ENCODE measurements around the gene MAD1L1. TPM values are rescaled to one million over a fixed set of nuclear protein-coding genes. Genes with fewer than 3 reads are reported as not detected.

Gene MAD1L1
- total RNA-seq, 2 donors from 2014 or later: 59.1 to 61.4 TPM

DNA sequence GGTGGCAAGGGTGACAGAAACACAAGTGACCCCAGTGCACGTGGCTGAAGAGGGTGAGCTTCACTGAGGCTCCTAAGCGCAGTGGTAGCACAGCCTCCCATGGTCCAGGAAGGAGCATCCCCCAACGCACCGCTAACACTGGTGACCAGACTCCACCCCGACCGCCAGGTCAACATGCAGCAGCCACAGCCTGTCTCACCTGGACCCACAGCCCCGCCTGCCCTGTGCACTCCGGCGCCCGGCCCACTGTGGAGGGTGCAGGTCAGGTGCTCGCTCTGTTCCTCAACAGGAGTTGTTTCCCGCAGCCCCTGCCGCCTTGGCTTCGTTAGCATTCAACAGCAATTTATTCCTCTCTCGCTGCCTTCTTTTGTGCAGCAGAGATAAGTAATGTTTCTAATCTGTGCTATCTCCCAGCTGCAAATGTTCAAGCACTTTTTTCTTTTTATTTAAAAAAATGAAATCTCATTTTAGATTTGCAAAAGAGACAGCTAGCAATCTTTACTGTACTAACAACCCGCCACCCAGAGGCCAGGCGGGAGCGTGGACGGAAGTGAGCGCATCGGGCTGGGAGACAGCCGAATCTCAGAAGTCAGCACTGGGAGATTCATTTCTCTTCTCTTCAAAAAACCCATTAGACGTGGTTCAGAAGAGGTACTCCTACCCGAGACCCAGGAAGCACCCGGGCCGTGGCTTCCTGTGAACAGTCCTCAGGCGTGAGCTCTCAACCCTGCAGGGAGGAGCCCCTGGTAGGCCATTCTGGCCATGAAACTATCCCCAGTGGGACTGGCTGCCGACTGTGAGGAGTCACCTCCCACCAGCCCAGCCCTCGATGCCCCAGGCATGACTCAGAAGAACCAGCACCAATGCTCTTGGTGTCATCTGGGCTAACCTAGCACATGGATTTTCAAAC, 133.4 kb downstream of the MAD1L1 start:
- no peak for DNase-seq
- Mint-ChIP-seq H3K4me1 (peaks cover 10% of the 10 kb centered on the region), H3K27ac (no peak overlapping the region), H3K4me3 (no peak overlapping the region), H3K27me3 (ENCODE audit: insufficient read depth) (no peaks in the 10 kb centered on the region), H3K9me3 (no peaks in the 10 kb centered on the region), H3K36me3 (ENCODE audit: low read depth) (peaks cover 12% of the 10 kb centered on the region)
- Histone ChIP-seq H3K27ac (ENCODE audit: low read depth, low read length) (no peak overlapping the region), H3K27me3 (ENCODE audit: control insufficient read depth, insufficient read depth, low read length, poor library complexity, severe bottlenecking) (no peaks in the 10 kb centered on the region), H3K4me3 (ENCODE audit: low read length) (no peak overlapping the region), H3K36me3 (ENCODE audit: control insufficient read depth, insufficient read depth, low read length) (no peaks in the 10 kb centered on the region), H3K9ac (ENCODE audit: extremely low read depth, low read length, poor library complexity, severe bottlenecking) (no peak overlapping the region), H3K9me3 (ENCODE audit: control insufficient read depth, low read length) (no peaks in the 10 kb centered on the region), H3K4me1 (ENCODE audit: control insufficient read depth, insufficient read depth, low read length) (no peaks in the 10 kb centered on the region)
- TF ChIP-seq, protein P1, sequence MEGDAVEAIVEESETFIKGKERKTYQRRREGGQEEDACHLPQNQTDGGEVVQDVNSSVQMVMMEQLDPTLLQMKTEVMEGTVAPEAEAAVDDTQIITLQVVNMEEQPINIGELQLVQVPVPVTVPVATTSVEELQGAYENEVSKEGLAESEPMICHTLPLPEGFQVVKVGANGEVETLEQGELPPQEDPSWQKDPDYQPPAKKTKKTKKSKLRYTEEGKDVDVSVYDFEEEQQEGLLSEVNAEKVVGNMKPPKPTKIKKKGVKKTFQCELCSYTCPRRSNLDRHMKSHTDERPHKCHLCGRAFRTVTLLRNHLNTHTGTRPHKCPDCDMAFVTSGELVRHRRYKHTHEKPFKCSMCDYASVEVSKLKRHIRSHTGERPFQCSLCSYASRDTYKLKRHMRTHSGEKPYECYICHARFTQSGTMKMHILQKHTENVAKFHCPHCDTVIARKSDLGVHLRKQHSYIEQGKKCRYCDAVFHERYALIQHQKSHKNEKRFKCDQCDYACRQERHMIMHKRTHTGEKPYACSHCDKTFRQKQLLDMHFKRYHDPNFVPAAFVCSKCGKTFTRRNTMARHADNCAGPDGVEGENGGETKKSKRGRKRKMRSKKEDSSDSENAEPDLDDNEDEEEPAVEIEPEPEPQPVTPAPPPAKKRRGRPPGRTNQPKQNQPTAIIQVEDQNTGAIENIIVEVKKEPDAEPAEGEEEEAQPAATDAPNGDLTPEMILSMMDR (conservative IDR thresholded peaks at IDR 0.05): no peak
- WGBS, 2 experiments (ENCODE audit: insufficient coverage in 1 of 2, insufficient read length in 1 of 2): 85 to 89% methylated on average over 22 to 29 of the region's 29 CpGs

- no peaks in the 10 kb centered on the region for H3K27me3 ChIP-seq (ENCODE audit: control insufficient read depth, insufficient read depth, low read length, poor library complexity, severe bottlenecking)
- TF ChIP-seq, protein P1 (conservative IDR thresholded peaks at IDR 0.05): no peak
- Mint-ChIP-seq H3K4me3 (no peak overlapping the region), H3K4me1 (peaks cover 3% of the 10 kb centered on the region), H3K27ac (no peak overlapping the region), H3K36me3 (ENCODE audit: low read depth) (peaks cover 17% of the 10 kb centered on the region), H3K9me3 (no peaks in the 10 kb centered on the region), H3K27me3 (ENCODE audit: insufficient read depth) (no peaks in the 10 kb centered on the region)
- 91 to 99% methylated on average over 10 to 16 of the region's 16 CpGs for WGBS, 2 experiments (ENCODE audit: insufficient coverage in 1 of 2, insufficient read length in 1 of 2)
- H3K4me3 ChIP-seq (ENCODE audit: low read length): no peak overlapping the region
- no peaks in the 10 kb centered on the region for H3K9me3 ChIP-seq (ENCODE audit: control insufficient read depth, low read length)
- H3K27ac ChIP-seq (ENCODE audit: low read depth, low read length): no peak overlapping the region
- H3K36me3 ChIP-seq (ENCODE audit: control insufficient read depth, insufficient read depth, low read length): peaks cover 3% of the 10 kb centered on the region
- no peak overlapping the region for H3K9ac ChIP-seq (ENCODE audit: extremely low read depth, low read length, poor library complexity, severe bottlenecking)
- no peaks in the 10 kb centered on the region for H3K4me1 ChIP-seq (ENCODE audit: control insufficient read depth, insufficient read depth, low read length)
- DNase-seq: no peak
Measured at GRCh38 chr7:2098496-2098895, 134.2 kb downstream of the MAD1L1 start.

GRCh38 chr7:2098056-2098455, 134.7 kb downstream of the MAD1L1 start:
- Mint-ChIP-seq H3K4me1 (peaks cover 3% of the 10 kb centered on the region), H3K4me3 (no peak overlapping the region), H3K9me3 (no peaks in the 10 kb centered on the region), H3K27ac (no peak overlapping the region), H3K36me3 (ENCODE audit: low read depth) (peaks cover 19% of the 10 kb centered on the region), H3K27me3 (ENCODE audit: insufficient read depth) (no peaks in the 10 kb centered on the region)
- no peaks in the 10 kb centered on the region for H3K27me3 ChIP-seq (ENCODE audit: control insufficient read depth, insufficient read depth, low read length, poor library complexity, severe bottlenecking)
- no peak overlapping the region for H3K9ac ChIP-seq (ENCODE audit: extremely low read depth, low read length, poor library complexity, severe bottlenecking)
- no peaks in the 10 kb centered on the region for H3K9me3 ChIP-seq (ENCODE audit: control insufficient read depth, low read length)
- H3K4me1 ChIP-seq (ENCODE audit: control insufficient read depth, insufficient read depth, low read length): no peaks in the 10 kb centered on the region
- no peak overlapping the region for H3K4me3 ChIP-seq (ENCODE audit: low read length)
- WGBS, 2 experiments (ENCODE audit: insufficient coverage in 1 of 2, insufficient read length in 1 of 2): 95 to 98% methylated on average over 17 to 18 of the region's 18 CpGs
- no peak for DNase-seq
- H3K27ac ChIP-seq (ENCODE audit: low read depth, low read length): no peak overlapping the region
- H3K36me3 ChIP-seq (ENCODE audit: control insufficient read depth, insufficient read depth, low read length): peaks cover 6% of the 10 kb centered on the region
- TF ChIP-seq, protein P1 (conservative IDR thresholded peaks at IDR 0.05): no peak

Data from endodermal cell (in vitro differentiated cells).